Karpas-422 (cell line): ENCODE measurements around the gene PODNL1. TPM values are rescaled to one million over a fixed set of nuclear protein-coding genes. Genes with fewer than 3 reads are reported as not detected.
"Not testable (repeated sequence)": the region's sequence is repeated elsewhere in the genome, so short reads cannot be mapped to it uniquely, and the experiment has no call there.

Experiments
- DNase-seq: peaks from one replicate; pipeline ENCODE4 v3.0.0-alpha.2; 2015
- H2AFZ ChIP-seq: fragments of 200-600 bp; sonication (generic); 2 replicates; pipeline ENCODE4 v1.6.1; 2014; ENCODE audit warnings: antibody characterized with exemption, low read length, mixed read lengths
- H3K27ac ChIP-seq: fragments of 200-600 bp; sonication (generic); 2 replicates; pipeline ENCODE4 v1.5.1; 2014; ENCODE audit warnings: mild to moderate bottlenecking, low read length, moderate library complexity
- H3K27me3 ChIP-seq: fragments of 200-600 bp; sonication (generic); 2 replicates; pipeline ENCODE4 v1.6.1; 2014; ENCODE audit warnings: low read length, mixed read lengths
- H3K36me3 ChIP-seq: fragments of 200-600 bp; sonication (generic); 2 replicates; pipeline ENCODE4 v1.6.1; 2014; ENCODE audit warnings: low read length, mixed read lengths; ENCODE audit not compliant: insufficient read depth
- H3K4me1 ChIP-seq: fragments of 200-600 bp; sonication (generic); 2 replicates; pipeline ENCODE4 v1.6.1; 2014; ENCODE audit warnings: mild to moderate bottlenecking, low read length, mixed read lengths
- H3K4me2 ChIP-seq: fragments of 200-600 bp; sonication (generic); 2 replicates; pipeline ENCODE4 v1.6.1; 2014; ENCODE audit warnings: low read length, low read depth, mild to moderate bottlenecking; ENCODE audit not compliant: poor library complexity, severe bottlenecking
- H3K4me3 ChIP-seq: fragments of 200-600 bp; sonication (generic); 2 replicates; pipeline ENCODE4 v1.5.1; 2014; ENCODE audit warnings: mild to moderate bottlenecking, antibody characterized with exemption, low read length, mixed read lengths
- H3K79me2 ChIP-seq: fragments of 200-600 bp; sonication (generic); 2 replicates; pipeline ENCODE4 v1.6.1; 2014; ENCODE audit warnings: mild to moderate bottlenecking, low read length, mixed read lengths
- H3K9ac ChIP-seq: fragments of 200-600 bp; sonication (generic); 2 replicates; pipeline ENCODE4 v1.6.0; 2014; ENCODE audit warnings: low read length
- H3K9me2 ChIP-seq: fragments of 200-600 bp; sonication (generic), shearing (Covaris generic); replicated peaks from 2 replicates; pipeline ENCODE4 v1.6.0; 2014; ENCODE audit warnings: mild to moderate bottlenecking, low read length, moderate library complexity; ENCODE audit not compliant: insufficient read depth
- H3K9me3 ChIP-seq: fragments of 300-700, 200-600 bp; sonication (generic); 2 replicates; pipeline ENCODE4 v1.6.1; 2014; ENCODE audit warnings: low read length, mixed read lengths
- H4K20me1 ChIP-seq: fragments of 200-600 bp; sonication (generic); 2 replicates; pipeline ENCODE4 v1.6.1; 2014; ENCODE audit warnings: mild to moderate bottlenecking, antibody characterized with exemption, low read length, low read depth; ENCODE audit not compliant: insufficient read depth
- total RNA-seq: library from RNA; depleted of rRNA; stranded (reverse); fragments of >200 nt; shearing (Covaris generic); gene quantifications from 2 replicates; pipeline ENCODE4 v1.2.3, GENCODE V29; 2014; ENCODE audit warnings: low replicate concordance

The PODNL1 gene
- total RNA-seq, 1 experiment from 2014 or later, result not detected

- Histone ChIP-seq H4K20me1 (no peaks in the 10 kb centered on the region), H3K4me3 (no peak overlapping the region), H3K79me2 (no peaks in the 10 kb centered on the region), H3K27ac (no peak overlapping the region), H3K4me2 (no peak overlapping the region), H2AFZ (no peak overlapping the region), H3K9ac (no peak overlapping the region), H3K36me3 (no peaks in the 10 kb centered on the region), H3K4me1 (peaks cover 4% of the 10 kb centered on the region), H3K9me2 (no peaks in the 10 kb centered on the region), H3K27me3 (no peaks in the 10 kb centered on the region), H3K9me3 (no peaks in the 10 kb centered on the region)
- DNase-seq, result no peak
Observed at GRCh38 chr19:13968999-13969398, 30.8 kb upstream of the PODNL1 start.

- Histone ChIP-seq H3K4me3 (no peak overlapping the region), H3K9ac (no peak overlapping the region), H3K4me2 (no peak overlapping the region), H3K36me3 (no peaks in the 10 kb centered on the region), H3K27me3 (no peaks in the 10 kb centered on the region), H2AFZ (no peak overlapping the region), H3K27ac (no peak overlapping the region), H3K4me1 (no peaks in the 10 kb centered on the region), H4K20me1 (no peaks in the 10 kb centered on the region), H3K9me2 (no peaks in the 10 kb centered on the region), H3K79me2 (no peaks in the 10 kb centered on the region), H3K9me3 (no peaks in the 10 kb centered on the region)
- no peak for DNase-seq
Observed at GRCh38 chr19:13968383-13968935, 30.2 kb upstream of the PODNL1 start.

- H4K20me1 ChIP-seq, H3K27ac ChIP-seq, H3K9me2 ChIP-seq, DNase-seq, H3K79me2 ChIP-seq, H3K9ac ChIP-seq, H3K4me1 ChIP-seq, H3K4me3 ChIP-seq, H2AFZ ChIP-seq, H3K27me3 ChIP-seq, H3K36me3 ChIP-seq, H3K9me3 ChIP-seq, H3K4me2 ChIP-seq: not testable (repeated sequence)
Observed at GRCh38 chr19:13967206-13967605, 29.0 kb upstream of the PODNL1 start.

GRCh38 chr19:13966684-13967128 lies 28.5 kb upstream of the PODNL1 start:
- no peaks in the 10 kb centered on the region for H3K9me2 ChIP-seq
- no peak for DNase-seq
- H3K36me3 ChIP-seq, result no peaks in the 10 kb centered on the region
- no peak overlapping the region for H3K4me2 ChIP-seq
- no peaks in the 10 kb centered on the region for H3K79me2 ChIP-seq
- no peak overlapping the region for H3K27ac ChIP-seq
- H3K27me3 ChIP-seq, result no peaks in the 10 kb centered on the region
- H3K9me3 ChIP-seq, result no peaks in the 10 kb centered on the region
- no peak overlapping the region for H3K9ac ChIP-seq
- no peaks in the 10 kb centered on the region for H4K20me1 ChIP-seq
- no peaks in the 10 kb centered on the region for H3K4me1 ChIP-seq
- no peak overlapping the region for H2AFZ ChIP-seq
- no peak overlapping the region for H3K4me3 ChIP-seq

GRCh38 chr19:13965926-13966683 lies 27.9 kb upstream of the PODNL1 start:
- no peaks in the 10 kb centered on the region for H4K20me1 ChIP-seq
- no peak overlapping the region for H3K4me3 ChIP-seq
- H3K9me2 ChIP-seq, result no peaks in the 10 kb centered on the region
- H3K27ac ChIP-seq, result no peak overlapping the region
- H3K27me3 ChIP-seq, result no peaks in the 10 kb centered on the region
- no peak overlapping the region for H3K9ac ChIP-seq
- H3K36me3 ChIP-seq, result no peaks in the 10 kb centered on the region
- no peaks in the 10 kb centered on the region for H3K79me2 ChIP-seq
- no peak overlapping the region for H2AFZ ChIP-seq
- no peak for DNase-seq
- H3K9me3 ChIP-seq, result no peaks in the 10 kb centered on the region
- no peak overlapping the region for H3K4me2 ChIP-seq
- no peaks in the 10 kb centered on the region for H3K4me1 ChIP-seq

GRCh38 chr19:13965377-13965896 lies 27.2 kb upstream of the PODNL1 start:
- Histone ChIP-seq H4K20me1 (no peaks in the 10 kb centered on the region), H3K36me3 (no peaks in the 10 kb centered on the region), H3K9me2 (no peaks in the 10 kb centered on the region), H3K4me2 (no peak overlapping the region), H3K9ac (no peak overlapping the region), H2AFZ (no peak overlapping the region), H3K9me3 (no peaks in the 10 kb centered on the region), H3K27ac (no peak overlapping the region), H3K79me2 (no peaks in the 10 kb centered on the region), H3K4me3 (no peak overlapping the region), H3K27me3 (no peaks in the 10 kb centered on the region), H3K4me1 (no peaks in the 10 kb centered on the region)
- no peak for DNase-seq

- Histone ChIP-seq H3K9ac (no peak overlapping the region), H3K27ac (no peak overlapping the region), H3K36me3 (no peaks in the 10 kb centered on the region), H3K4me2 (no peak overlapping the region), H3K9me3 (no peaks in the 10 kb centered on the region), H4K20me1 (no peaks in the 10 kb centered on the region), H3K4me3 (no peak overlapping the region), H3K79me2 (no peaks in the 10 kb centered on the region), H3K9me2 (no peaks in the 10 kb centered on the region), H2AFZ (no peak overlapping the region), H3K4me1 (no peaks in the 10 kb centered on the region), H3K27me3 (no peaks in the 10 kb centered on the region)
- DNase-seq, result no peak
Observed at GRCh38 chr19:13964776-13965175, 26.6 kb upstream of the PODNL1 start.

GRCh38 chr19:13963603-13964105 lies 25.4 kb upstream of the PODNL1 start:
- no peak for DNase-seq
- no peak overlapping the region for H3K4me3 ChIP-seq
- H3K27me3 ChIP-seq, result no peaks in the 10 kb centered on the region
- no peaks in the 10 kb centered on the region for H3K79me2 ChIP-seq
- H3K4me1 ChIP-seq, result no peaks in the 10 kb centered on the region
- no peak overlapping the region for H3K27ac ChIP-seq
- H2AFZ ChIP-seq, result no peak overlapping the region
- H3K36me3 ChIP-seq, result 0 out of 2 replicates have a peak, but pooled peaks cover 3% of the 10 kb centered on the region
- no peaks in the 10 kb centered on the region for H3K9me3 ChIP-seq
- H3K9ac ChIP-seq, result no peak overlapping the region
- no peak overlapping the region for H3K4me2 ChIP-seq
- no peaks in the 10 kb centered on the region for H4K20me1 ChIP-seq
- no peaks in the 10 kb centered on the region for H3K9me2 ChIP-seq
